IMR-90 (cell line): ENCODE measurements around the gene FUT1. TPM values are rescaled to one million over a fixed set of nuclear protein-coding genes. Genes with fewer than 3 reads are reported as not detected.

Experiments
- ATAC-seq: fragments of 200-7000 bp; cut with Tn5 transposase; 2 replicates; pipeline ENCODE4 v1.9.1; 2020; ENCODE audit warnings: low read depth, mild to moderate bottlenecking, moderate library complexity
- BruUV-seq: library from RNA; stranded (reverse); fragments of 400-500 nt; replicated peaks from 2 replicates; lab custom pipeline; 2021; lab: Mats Ljungman, UMichigan
- CTCF ChIA-PET: fragments of 300-600 bp; formaldehyde crosslinking; extraction: SDS; loops from one replicate; lab custom pipeline; 2021; ENCODE audit warnings: antibody characterized with exemption; lab: Yijun Ruan, JAX
- POLR2A ChIA-PET: fragments of 300-600 bp; sonication (Branson Sonifier 250); formaldehyde crosslinking; loops from one replicate; lab custom pipeline; 2022; ENCODE audit warnings: antibody characterized with exemption; ENCODE audit not compliant: unreplicated experiment; lab: Charles Lee
- DNase-seq: peaks from one replicate; pipeline ENCODE4 v3.0.0; 2013
- H2AFZ ChIP-seq: replicated peaks from 2 replicates; pipeline ENCODE3; 2013; ENCODE audit warnings: low read length, mild to moderate bottlenecking; ENCODE audit not compliant: poor library complexity
- H2AK5ac ChIP-seq: 2 replicates; pipeline ENCODE4 v1.6.1; 2013; ENCODE audit warnings: low read depth, low read length, inconsistent platforms
- H2AK9ac ChIP-seq: replicated peaks from 2 replicates; pipeline ENCODE3; 2013; ENCODE audit warnings: mild to moderate bottlenecking, low read depth, low read length, moderate library complexity; ENCODE audit not compliant: poor library complexity
- H2BK120ac ChIP-seq: 2 replicates; pipeline ENCODE4 v1.6.1; 2013; ENCODE audit warnings: low read depth, low read length, inconsistent platforms
- H2BK15ac ChIP-seq: 3 replicates; pipeline ENCODE4 v1.6.1; 2013; ENCODE audit warnings: low read depth, low read length, inconsistent platforms
- H2BK20ac ChIP-seq: 2 replicates; pipeline ENCODE4 v1.6.1; 2013; ENCODE audit warnings: low read depth, mild to moderate bottlenecking, inconsistent platforms, low read length, moderate library complexity
- H2BK5ac ChIP-seq: 2 replicates; pipeline ENCODE4 v1.6.1; 2013; ENCODE audit warnings: mild to moderate bottlenecking, low read depth, low read length, inconsistent platforms; ENCODE audit not compliant: poor library complexity, severe bottlenecking
- H3K14ac ChIP-seq: replicated peaks from 2 replicates; pipeline ENCODE4 v1.6.1; 2013; ENCODE audit warnings: low read depth, low read length, inconsistent platforms
- H3K18ac ChIP-seq: 2 replicates; pipeline ENCODE4 v1.6.1; 2013; ENCODE audit warnings: low read depth, low read length, control low read depth
- H3K23ac ChIP-seq: 2 replicates; pipeline ENCODE4 v1.6.1; 2013; ENCODE audit warnings: low read depth, low read length, inconsistent platforms
- H3K27ac ChIP-seq: 2 replicates; pipeline ENCODE4 v1.5.1; 2013; ENCODE audit warnings: mild to moderate bottlenecking, control low read depth, low read length; ENCODE audit not compliant: insufficient read depth
- H3K27me3 ChIP-seq: 2 replicates; pipeline ENCODE4 v1.6.1; 2013; ENCODE audit warnings: low read length; ENCODE audit not compliant: control insufficient read depth, insufficient read depth
- H3K36me3 ChIP-seq: 2 replicates; pipeline ENCODE4 v1.6.1; 2013; ENCODE audit warnings: low read length, mixed read lengths; ENCODE audit not compliant: control insufficient read depth, insufficient read depth
- H3K4ac ChIP-seq: 2 replicates; pipeline ENCODE4 v1.6.1; 2013; ENCODE audit warnings: low read depth, low read length, inconsistent platforms
- H3K4me1 ChIP-seq: 2 replicates; pipeline ENCODE4 v1.6.1; 2013; ENCODE audit warnings: low read length, mixed read lengths; ENCODE audit not compliant: control insufficient read depth, insufficient read depth
- H3K4me2 ChIP-seq: 2 replicates; pipeline ENCODE4 v1.6.1; 2013; ENCODE audit warnings: low read depth, mild to moderate bottlenecking, control low read depth, low read length, moderate library complexity
- H3K4me3 ChIP-seq: 2 replicates; pipeline ENCODE4 v1.5.1; 2013; ENCODE audit warnings: low read depth, mild to moderate bottlenecking, control low read depth, low read length, moderate library complexity; ENCODE audit not compliant: insufficient read depth
- H3K56ac ChIP-seq: 2 replicates; pipeline ENCODE4 v1.6.1; 2013; ENCODE audit warnings: low read length, inconsistent platforms; ENCODE audit not compliant: insufficient read depth; ENCODE audit errors: extremely low read depth
- H3K79me1 ChIP-seq, 2 experiments: 2 replicates each; pipeline ENCODE4 v1.6.1; 2013; ENCODE audit warnings: low read length in 2 of 2, inconsistent platforms in 1 of 2, low read depth in 1 of 2
- H3K9ac ChIP-seq: 2 replicates; pipeline ENCODE4 v1.6.1; 2013; ENCODE audit warnings: low read depth, low read length, control low read depth
- H3K9me1 ChIP-seq: 2 replicates; pipeline ENCODE4 v1.6.1; 2013; ENCODE audit warnings: low read length, inconsistent platforms; ENCODE audit not compliant: insufficient read depth
- H3K9me3 ChIP-seq: 2 replicates; pipeline ENCODE4 v1.6.1; 2013; ENCODE audit warnings: low read length; ENCODE audit not compliant: control insufficient read depth, insufficient read depth
- H4K20me1 ChIP-seq: 2 replicates; pipeline ENCODE4 v1.6.1; 2013; ENCODE audit warnings: low read length, inconsistent platforms; ENCODE audit not compliant: insufficient read depth
- H4K5ac ChIP-seq: 2 replicates; pipeline ENCODE4 v1.6.1; 2013; ENCODE audit warnings: mild to moderate bottlenecking, low read depth, low read length, control low read depth
- H4K8ac ChIP-seq, 2 experiments: 2 replicates each; pipeline ENCODE4 v1.6.1; 2013; ENCODE audit warnings: low read depth in 2 of 2, low read length in 2 of 2, control low read depth in 1 of 2, inconsistent platforms in 1 of 2
- H4K91ac ChIP-seq: 2 replicates; pipeline ENCODE4 v1.6.1; 2013; ENCODE audit warnings: low read depth, low read length, inconsistent platforms; ENCODE audit not compliant: insufficient read depth
- CHD1 ChIP-seq: IDR thresholded peaks from 2 replicates; pipeline ENCODE4 v1.6.1; 2012; ENCODE audit warnings: low read depth, low read length, improper control_type of control experiment
- FOS ChIP-seq: fragments of 150-350 bp; IDR thresholded peaks from 2 replicates; pipeline ENCODE4 v1.6.1; 2016; ENCODE audit warnings: low read depth, low read length
- MAFK ChIP-seq: IDR thresholded peaks from 2 replicates; pipeline ENCODE4 v1.6.1; 2012; ENCODE audit warnings: low read depth, low read length, improper control_type of control experiment
- MAZ ChIP-seq: IDR thresholded peaks from 2 replicates; pipeline ENCODE4 v1.6.1; 2012; ENCODE audit warnings: low read depth, mild to moderate bottlenecking, low read length, improper control_type of control experiment, moderate library complexity, borderline replicate concordance
- NFE2L2 ChIP-seq: fragments of 150-350 bp; IDR thresholded peaks from 2 replicates; pipeline ENCODE4 v1.6.1; 2016; ENCODE audit warnings: low read depth, mild to moderate bottlenecking, low read length
- RAD21 ChIP-seq: IDR thresholded peaks from 2 replicates; pipeline ENCODE4 v1.6.1; 2012; ENCODE audit warnings: low read length, improper control_type of control experiment
- WGBS, 2 experiments: methylation state at CpG; one replicate each; pipeline versions ENCODE4 v1.1.5 to v1.1.7; 2013; ENCODE audit warnings: missing lambda C conversion rate in 2 of 2; ENCODE audit not compliant: insufficient read length in 1 of 2; ENCODE audit errors: extremely low coverage in 2 of 2; 5-methylcytosine and 5-hydroxymethylcytosine counted together
- dilution Hi-C: fragments of 300-500 bp; cut with HindIII; formaldehyde crosslinking; loops from one replicate; pipeline ENCODE4 v1.14.3; 2018; ENCODE audit warnings: low sequenced_read_pairs; ENCODE audit not compliant: unreplicated experiment
- in situ Hi-C: fragments of 300-500 bp; cut with MboI; formaldehyde crosslinking; loops from 3 replicates; pipeline ENCODE4 v1.14.3; 2019; ENCODE audit warnings: low sequenced_read_pairs, inconsistent platforms, mixed read lengths
- intact Hi-C: fragments of 100-400 bp; cut with micrococcal nuclease; formaldehyde crosslinking; loops from 2 replicates; pipeline ENCODE4 v1.10.0; 2022
- polyA plus RNA-seq, 3 experiments: library from polyadenylated mRNA; depleted of rRNA; stranded (reverse); fragments of >200 nt; gene quantifications; 2 replicates each; pipeline ENCODE4 v1.2.3, GENCODE V29; 2012; ENCODE audit warnings: low replicate concordance in 1 of 3
- total RNA-seq: library from RNA; depleted of rRNA; stranded (reverse); fragments of >200 nt; gene quantifications from 2 replicates; pipeline ENCODE4 v1.2.3, GENCODE V29; 2012
- TF ChIP-seq, protein P1 (sequence below): fragments of 150-350 bp; IDR thresholded peaks from 2 replicates; pipeline ENCODE4 v1.6.1; 2016; ENCODE audit warnings: low read depth, mild to moderate bottlenecking, low read length, moderate library complexity, borderline replicate concordance
- TF ChIP-seq, protein P2 (sequence below): fragments of 150-350 bp; IDR thresholded peaks from 2 replicates; pipeline ENCODE4 v1.6.1; 2017; ENCODE audit warnings: mild to moderate bottlenecking, antibody characterized with exemption, low read length, low read depth

The FUT1 gene
- total and polyA plus RNA-seq, 2 of the 4 experiments (the other 2 are of a cell fraction), result 0.09 to 0.18 TPM

DNA sequence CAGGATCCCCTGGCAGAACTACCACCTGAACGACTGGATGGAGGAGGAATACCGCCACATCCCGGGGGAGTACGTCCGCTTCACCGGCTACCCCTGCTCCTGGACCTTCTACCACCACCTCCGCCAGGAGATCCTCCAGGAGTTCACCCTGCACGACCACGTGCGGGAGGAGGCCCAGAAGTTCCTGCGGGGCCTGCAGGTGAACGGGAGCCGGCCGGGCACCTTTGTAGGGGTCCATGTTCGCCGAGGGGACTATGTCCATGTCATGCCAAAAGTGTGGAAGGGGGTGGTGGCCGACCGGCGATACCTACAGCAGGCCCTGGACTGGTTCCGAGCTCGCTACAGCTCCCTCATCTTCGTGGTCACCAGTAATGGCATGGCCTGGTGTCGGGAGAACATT lies 49.1 kb downstream of the FUT1 start:
- no peaks in the 10 kb centered on the region for H3K79me1 ChIP-seq
- no peak overlapping the region for H3K23ac ChIP-seq
- H3K9ac ChIP-seq, result no peak overlapping the region
- H3K9me3 ChIP-seq, result no peaks in the 10 kb centered on the region
- no peak for TF ChIP-seq MAZ
- no peak for TF ChIP-seq FOS
- no peak for TF ChIP-seq CHD1
- no peak for TF ChIP-seq RAD21
- TF ChIP-seq, protein P1, sequence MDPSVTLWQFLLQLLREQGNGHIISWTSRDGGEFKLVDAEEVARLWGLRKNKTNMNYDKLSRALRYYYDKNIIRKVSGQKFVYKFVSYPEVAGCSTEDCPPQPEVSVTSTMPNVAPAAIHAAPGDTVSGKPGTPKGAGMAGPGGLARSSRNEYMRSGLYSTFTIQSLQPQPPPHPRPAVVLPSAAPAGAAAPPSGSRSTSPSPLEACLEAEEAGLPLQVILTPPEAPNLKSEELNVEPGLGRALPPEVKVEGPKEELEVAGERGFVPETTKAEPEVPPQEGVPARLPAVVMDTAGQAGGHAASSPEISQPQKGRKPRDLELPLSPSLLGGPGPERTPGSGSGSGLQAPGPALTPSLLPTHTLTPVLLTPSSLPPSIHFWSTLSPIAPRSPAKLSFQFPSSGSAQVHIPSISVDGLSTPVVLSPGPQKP, result no peak
- no peak for TF ChIP-seq NFE2L2
- TF ChIP-seq, protein P2, sequence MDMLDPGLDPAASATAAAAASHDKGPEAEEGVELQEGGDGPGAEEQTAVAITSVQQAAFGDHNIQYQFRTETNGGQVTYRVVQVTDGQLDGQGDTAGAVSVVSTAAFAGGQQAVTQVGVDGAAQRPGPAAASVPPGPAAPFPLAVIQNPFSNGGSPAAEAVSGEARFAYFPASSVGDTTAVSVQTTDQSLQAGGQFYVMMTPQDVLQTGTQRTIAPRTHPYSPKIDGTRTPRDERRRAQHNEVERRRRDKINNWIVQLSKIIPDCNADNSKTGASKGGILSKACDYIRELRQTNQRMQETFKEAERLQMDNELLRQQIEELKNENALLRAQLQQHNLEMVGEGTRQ, result no peak
- TF ChIP-seq MAFK, result no peak
- no peak overlapping the region for H2BK15ac ChIP-seq
- no peak overlapping the region for H3K4me2 ChIP-seq
- intact Hi-C loops, result no loop called here
- H2AK5ac ChIP-seq, result no peak overlapping the region
- ATAC-seq (no peak), DNase-seq (no peak)
- no peak overlapping the region for H4K8ac ChIP-seq
- dilution Hi-C loops, result no loop called here
- no peak overlapping the region for H2BK120ac ChIP-seq
- H4K91ac ChIP-seq, result no peak overlapping the region
- H4K20me1 ChIP-seq, result no peaks in the 10 kb centered on the region
- peaks cover 5% of the 10 kb centered on the region for H3K36me3 ChIP-seq
- ChIA-PET CTCF (no interaction called here), POLR2A (no interaction called here)
- H3K18ac ChIP-seq, result no peak overlapping the region
- H3K14ac ChIP-seq, result no peak overlapping the region
- in situ Hi-C loops, result no loop called here
- no CpG with 5 or more reads among the region's 23 CpGs for WGBS, 2 experiments
- peaks cover 1% of the 10 kb centered on the region; the same call in 1 of the 2 replicates for H3K4me1 ChIP-seq
- H3K27me3 ChIP-seq, result no peaks in the 10 kb centered on the region
- no peak overlapping the region for H4K5ac ChIP-seq
- H2BK20ac ChIP-seq, result no peak overlapping the region
- no peak overlapping the region for H3K27ac ChIP-seq
- no peaks in the 10 kb centered on the region for H3K9me1 ChIP-seq
- H2AFZ ChIP-seq, result no peak overlapping the region
- no peak overlapping the region for H3K4ac ChIP-seq
- H3K56ac ChIP-seq, result no peak overlapping the region
- no peak overlapping the region for H3K4me3 ChIP-seq
- no TSS peak for BruUV-seq
- no peak overlapping the region for H2BK5ac ChIP-seq
- no peak overlapping the region for H2AK9ac ChIP-seq
